ENCODE data around the gene ISYNA1. TPM values are rescaled to one million over a fixed set of nuclear protein-coding genes. Genes with fewer than 3 reads are reported as not detected.

ISYNA1 gene
- total and polyA plus RNA-seq, 2 of the 13 experiments (the other 11 are each of a cell fraction or from before 2014, with no cell fraction given) = 29.6 to 48.5 TPM

DNA sequence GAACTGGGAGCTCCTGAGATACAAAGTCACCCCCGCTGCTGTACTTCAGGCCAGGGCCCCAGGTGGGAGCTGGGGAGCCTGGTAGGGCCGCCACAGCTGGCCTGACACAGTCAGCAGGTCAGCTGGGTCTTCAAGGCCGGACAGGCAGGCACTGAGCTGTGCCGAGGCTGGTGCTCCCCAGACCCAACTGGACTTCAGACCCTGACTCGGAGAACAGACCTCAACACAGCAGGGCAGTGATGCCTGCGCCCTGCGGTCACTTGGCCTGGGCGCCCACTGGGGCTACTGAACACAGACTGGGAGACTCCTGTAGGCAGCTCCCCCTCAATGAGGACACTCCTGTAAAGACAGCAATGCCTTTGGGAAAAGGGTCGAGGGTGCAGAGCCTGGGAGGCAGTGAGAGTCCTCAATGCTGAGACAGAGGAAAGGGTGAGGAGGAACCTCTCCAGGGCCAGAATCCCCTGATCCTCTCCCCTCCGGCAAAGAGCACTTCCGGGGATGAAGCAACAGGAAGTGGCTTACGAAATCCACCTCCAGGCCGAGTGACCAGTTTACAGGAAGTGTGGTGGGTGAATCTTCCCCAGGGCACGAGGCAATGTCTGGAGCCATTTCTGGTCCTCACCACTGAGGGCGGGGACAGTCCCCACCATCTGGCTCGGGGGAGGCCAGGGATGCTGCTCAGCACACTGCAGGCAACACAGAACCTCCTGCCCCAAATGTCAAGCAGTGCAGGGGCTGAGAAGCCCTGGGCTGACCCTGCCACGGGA is 40.8 kb upstream of the ISYNA1 start (continued):
- TF ChIP-seq, protein P1, sequence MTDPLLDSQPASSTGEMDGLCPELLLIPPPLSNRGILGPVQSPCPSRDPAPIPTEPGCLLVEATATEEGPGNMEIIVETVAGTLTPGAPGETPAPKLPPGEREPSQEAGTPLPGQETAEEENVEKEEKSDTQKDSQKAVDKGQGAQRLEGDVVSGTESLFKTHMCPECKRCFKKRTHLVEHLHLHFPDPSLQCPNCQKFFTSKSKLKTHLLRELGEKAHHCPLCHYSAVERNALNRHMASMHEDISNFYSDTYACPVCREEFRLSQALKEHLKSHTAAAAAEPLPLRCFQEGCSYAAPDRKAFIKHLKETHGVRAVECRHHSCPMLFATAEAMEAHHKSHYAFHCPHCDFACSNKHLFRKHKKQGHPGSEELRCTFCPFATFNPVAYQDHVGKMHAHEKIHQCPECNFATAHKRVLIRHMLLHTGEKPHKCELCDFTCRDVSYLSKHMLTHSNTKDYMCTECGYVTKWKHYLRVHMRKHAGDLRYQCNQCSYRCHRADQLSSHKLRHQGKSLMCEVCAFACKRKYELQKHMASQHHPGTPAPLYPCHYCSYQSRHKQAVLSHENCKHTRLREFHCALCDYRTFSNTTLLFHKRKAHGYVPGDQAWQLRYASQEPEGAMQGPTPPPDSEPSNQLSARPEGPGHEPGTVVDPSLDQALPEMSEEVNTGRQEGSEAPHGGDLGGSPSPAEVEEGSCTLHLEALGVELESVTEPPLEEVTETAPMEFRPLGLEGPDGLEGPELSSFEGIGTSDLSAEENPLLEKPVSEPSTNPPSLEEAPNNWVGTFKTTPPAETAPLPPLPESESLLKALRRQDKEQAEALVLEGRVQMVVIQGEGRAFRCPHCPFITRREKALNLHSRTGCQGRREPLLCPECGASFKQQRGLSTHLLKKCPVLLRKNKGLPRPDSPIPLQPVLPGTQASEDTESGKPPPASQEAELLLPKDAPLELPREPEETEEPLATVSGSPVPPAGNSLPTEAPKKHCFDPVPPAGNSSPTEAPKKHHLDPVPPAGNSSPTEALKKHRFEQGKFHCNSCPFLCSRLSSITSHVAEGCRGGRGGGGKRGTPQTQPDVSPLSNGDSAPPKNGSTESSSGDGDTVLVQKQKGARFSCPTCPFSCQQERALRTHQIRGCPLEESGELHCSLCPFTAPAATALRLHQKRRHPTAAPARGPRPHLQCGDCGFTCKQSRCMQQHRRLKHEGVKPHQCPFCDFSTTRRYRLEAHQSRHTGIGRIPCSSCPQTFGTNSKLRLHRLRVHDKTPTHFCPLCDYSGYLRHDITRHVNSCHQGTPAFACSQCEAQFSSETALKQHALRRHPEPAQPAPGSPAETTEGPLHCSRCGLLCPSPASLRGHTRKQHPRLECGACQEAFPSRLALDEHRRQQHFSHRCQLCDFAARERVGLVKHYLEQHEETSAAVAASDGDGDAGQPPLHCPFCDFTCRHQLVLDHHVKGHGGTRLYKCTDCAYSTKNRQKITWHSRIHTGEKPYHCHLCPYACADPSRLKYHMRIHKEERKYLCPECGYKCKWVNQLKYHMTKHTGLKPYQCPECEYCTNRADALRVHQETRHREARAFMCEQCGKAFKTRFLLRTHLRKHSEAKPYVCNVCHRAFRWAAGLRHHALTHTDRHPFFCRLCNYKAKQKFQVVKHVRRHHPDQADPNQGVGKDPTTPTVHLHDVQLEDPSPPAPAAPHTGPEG (CRISPR knock-in tag; IDR thresholded peaks at IDR 0.05) = 0 out of 2 replicates have a peak, but pooled peaks have one; percentile 1
- peak; percentile 81 for TF ChIP-seq PHF5A (CRISPR knock-in tag; IDR thresholded peaks at IDR 0.05; ENCODE audit: low read depth, unreplicated experiment)
- no peak for TF ChIP-seq XBP1 (CRISPR knock-in tag; IDR thresholded peaks at IDR 0.05)
- no peak for TF ChIP-seq ZFP41 (CRISPR knock-in tag; IDR thresholded peaks at IDR 0.05; ENCODE audit: borderline replicate concordance)
- no peak for TF ChIP-seq TCF7 (IDR thresholded peaks at IDR 0.05; ENCODE audit: low read depth)
- no peak for TF ChIP-seq KLF15 (CRISPR knock-in tag; IDR thresholded peaks at IDR 0.05; ENCODE audit: borderline replicate concordance)
- TF ChIP-seq, protein P2, sequence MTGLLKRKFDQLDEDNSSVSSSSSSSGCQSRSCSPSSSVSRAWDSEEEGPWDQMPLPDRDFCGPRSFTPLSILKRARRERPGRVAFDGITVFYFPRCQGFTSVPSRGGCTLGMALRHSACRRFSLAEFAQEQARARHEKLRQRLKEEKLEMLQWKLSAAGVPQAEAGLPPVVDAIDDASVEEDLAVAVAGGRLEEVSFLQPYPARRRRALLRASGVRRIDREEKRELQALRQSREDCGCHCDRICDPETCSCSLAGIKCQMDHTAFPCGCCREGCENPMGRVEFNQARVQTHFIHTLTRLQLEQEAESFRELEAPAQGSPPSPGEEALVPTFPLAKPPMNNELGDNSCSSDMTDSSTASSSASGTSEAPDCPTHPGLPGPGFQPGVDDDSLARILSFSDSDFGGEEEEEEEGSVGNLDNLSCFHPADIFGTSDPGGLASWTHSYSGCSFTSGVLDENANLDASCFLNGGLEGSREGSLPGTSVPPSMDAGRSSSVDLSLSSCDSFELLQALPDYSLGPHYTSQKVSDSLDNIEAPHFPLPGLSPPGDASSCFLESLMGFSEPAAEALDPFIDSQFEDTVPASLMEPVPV (CRISPR knock-in tag; IDR thresholded peaks at IDR 0.05) = peak; percentile 82
- peak; percentile 95 for TF ChIP-seq SALL1 (CRISPR knock-in tag; IDR thresholded peaks at IDR 0.05)
- TF ChIP-seq ZBTB4 (CRISPR knock-in tag; IDR thresholded peaks at IDR 0.05; ENCODE audit: borderline replicate concordance) = peak; percentile 48; the same call in 1 of the 2 replicates
- TF ChIP-seq, protein P3, sequence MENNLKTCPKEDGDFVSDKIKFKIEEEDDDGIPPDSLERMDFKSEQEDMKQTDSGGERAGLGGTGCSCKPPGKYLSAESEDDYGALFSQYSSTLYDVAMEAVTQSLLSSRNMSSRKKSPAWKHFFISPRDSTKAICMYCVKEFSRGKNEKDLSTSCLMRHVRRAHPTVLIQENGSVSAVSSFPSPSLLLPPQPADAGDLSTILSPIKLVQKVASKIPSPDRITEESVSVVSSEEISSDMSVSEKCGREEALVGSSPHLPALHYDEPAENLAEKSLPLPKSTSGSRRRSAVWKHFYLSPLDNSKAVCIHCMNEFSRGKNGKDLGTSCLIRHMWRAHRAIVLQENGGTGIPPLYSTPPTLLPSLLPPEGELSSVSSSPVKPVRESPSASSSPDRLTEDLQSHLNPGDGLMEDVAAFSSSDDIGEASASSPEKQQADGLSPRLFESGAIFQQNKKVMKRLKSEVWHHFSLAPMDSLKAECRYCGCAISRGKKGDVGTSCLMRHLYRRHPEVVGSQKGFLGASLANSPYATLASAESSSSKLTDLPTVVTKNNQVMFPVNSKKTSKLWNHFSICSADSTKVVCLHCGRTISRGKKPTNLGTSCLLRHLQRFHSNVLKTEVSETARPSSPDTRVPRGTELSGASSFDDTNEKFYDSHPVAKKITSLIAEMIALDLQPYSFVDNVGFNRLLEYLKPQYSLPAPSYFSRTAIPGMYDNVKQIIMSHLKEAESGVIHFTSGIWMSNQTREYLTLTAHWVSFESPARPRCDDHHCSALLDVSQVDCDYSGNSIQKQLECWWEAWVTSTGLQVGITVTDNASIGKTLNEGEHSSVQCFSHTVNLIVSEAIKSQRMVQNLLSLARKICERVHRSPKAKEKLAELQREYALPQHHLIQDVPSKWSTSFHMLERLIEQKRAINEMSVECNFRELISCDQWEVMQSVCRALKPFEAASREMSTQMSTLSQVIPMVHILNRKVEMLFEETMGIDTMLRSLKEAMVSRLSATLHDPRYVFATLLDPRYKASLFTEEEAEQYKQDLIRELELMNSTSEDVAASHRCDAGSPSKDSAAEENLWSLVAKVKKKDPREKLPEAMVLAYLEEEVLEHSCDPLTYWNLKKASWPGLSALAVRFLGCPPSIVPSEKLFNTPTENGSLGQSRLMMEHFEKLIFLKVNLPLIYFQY (CRISPR knock-in tag; IDR thresholded peaks at IDR 0.05; ENCODE audit: borderline replicate concordance) = peak; percentile 90; the same call in 1 of the 2 replicates
- TF ChIP-seq ZNF605 (CRISPR knock-in tag; IDR thresholded peaks at IDR 0.05) = peak; percentile 84; the same call in 1 of the 2 replicates
- peak; percentile 95 for TF ChIP-seq AHR (CRISPR knock-in tag; IDR thresholded peaks at IDR 0.05)
- peak; percentile 49 for TF ChIP-seq MED8 (CRISPR knock-in tag; IDR thresholded peaks at IDR 0.05; ENCODE audit: insufficient replicate concordance)
